HG02798 (cell line): ENCODE data around the gene TMEM270.
"Not testable (repeated sequence)": the region's sequence is repeated elsewhere in the genome, so short reads cannot be mapped to it uniquely, and the experiment has no call there.

ENCODE experiments used
- ATAC-seq: cut with Tn5 transposase; IDR thresholded peaks from one replicate; pipeline ENCODE4 v1.9.1; 2021; ENCODE audit warnings: mild to moderate bottlenecking; ENCODE audit not compliant: unreplicated experiment, poor library complexity

TMEM270 gene, protein sequence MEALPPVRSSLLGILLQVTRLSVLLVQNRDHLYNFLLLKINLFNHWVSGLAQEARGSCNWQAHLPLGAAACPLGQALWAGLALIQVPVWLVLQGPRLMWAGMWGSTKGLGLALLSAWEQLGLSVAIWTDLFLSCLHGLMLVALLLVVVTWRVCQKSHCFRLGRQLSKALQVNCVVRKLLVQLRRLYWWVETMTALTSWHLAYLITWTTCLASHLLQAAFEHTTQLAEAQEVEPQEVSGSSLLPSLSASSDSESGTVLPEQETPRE

GRCh38 chr7:73860859-73861258 is at the start of gene TMEM270:
Gene TMEM270 (plus strand): TSS chr7:73861159. CDS start chr7:73861195, 36 bp downstream.
- no peak for ATAC-seq

GRCh38 chr7:73811760-73812168 is 49.2 kb upstream of the TMEM270 start:
- ATAC-seq = peak; percentile 66

GRCh38 chr7:73812996-73813395 is 48.0 kb upstream of the TMEM270 start:
- no peak for ATAC-seq

GRCh38 chr7:73815436-73815835 is 45.5 kb upstream of the TMEM270 start:
- no peak for ATAC-seq

DNA sequence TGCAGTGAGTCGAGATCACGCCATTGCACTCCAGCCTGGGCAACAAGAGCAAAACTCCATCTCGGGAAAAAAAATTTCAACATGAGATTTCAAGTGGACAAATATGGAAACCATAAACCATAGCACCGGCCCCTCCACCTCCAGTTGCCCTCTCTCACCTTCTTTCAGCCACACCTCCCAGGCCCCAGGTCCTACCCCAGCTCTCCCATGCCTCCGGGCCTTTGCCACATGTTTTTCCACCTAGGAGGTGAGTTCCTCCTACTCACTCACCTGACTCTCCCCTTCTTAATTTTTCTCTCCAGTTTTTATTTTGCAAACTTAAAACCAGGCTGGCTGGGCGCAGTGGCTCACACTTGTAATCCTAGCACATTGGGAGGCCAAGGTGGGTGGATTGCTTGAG is 43.8 kb upstream of the TMEM270 start:
- ATAC-seq = no peak

- ATAC-seq = no peak
Measured at GRCh38 chr7:73820013-73820412, 40.9 kb upstream of the TMEM270 start.

- ATAC-seq = not testable (repeated sequence)
Measured at GRCh38 chr7:73821597-73822285, 39.2 kb upstream of the TMEM270 start.

GRCh38 chr7:73822319-73823173 is 38.4 kb upstream of the TMEM270 start:
- no peak for ATAC-seq

GRCh38 chr7:73823257-73823656 is 37.7 kb upstream of the TMEM270 start:
- ATAC-seq = no peak

- ATAC-seq = no peak
Measured at GRCh38 chr7:73823873-73824592, 36.9 kb upstream of the TMEM270 start.

DNA sequence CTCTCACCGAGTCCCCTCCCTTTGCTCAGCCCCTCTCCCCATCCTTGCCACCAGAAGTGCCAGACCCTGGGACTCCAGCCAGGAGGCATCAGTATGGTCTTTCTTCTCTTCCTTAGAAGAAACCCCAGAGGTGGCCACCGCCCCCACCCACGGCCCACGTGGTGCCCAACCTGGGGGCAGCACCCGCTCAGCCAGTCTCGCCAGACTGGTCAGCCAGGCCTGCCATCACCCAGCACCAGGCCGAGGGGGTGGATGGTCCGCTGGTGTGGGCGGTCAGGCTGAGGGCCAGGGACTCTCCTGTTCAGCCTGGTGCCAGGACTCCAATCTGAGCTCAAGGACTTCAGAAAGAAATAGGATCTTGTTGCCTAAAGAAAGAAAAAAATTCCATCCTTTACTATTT is 36.0 kb upstream of the TMEM270 start:
- ATAC-seq = no peak

- no peak for ATAC-seq
Measured at GRCh38 chr7:73827567-73828106, 33.3 kb upstream of the TMEM270 start.

DNA sequence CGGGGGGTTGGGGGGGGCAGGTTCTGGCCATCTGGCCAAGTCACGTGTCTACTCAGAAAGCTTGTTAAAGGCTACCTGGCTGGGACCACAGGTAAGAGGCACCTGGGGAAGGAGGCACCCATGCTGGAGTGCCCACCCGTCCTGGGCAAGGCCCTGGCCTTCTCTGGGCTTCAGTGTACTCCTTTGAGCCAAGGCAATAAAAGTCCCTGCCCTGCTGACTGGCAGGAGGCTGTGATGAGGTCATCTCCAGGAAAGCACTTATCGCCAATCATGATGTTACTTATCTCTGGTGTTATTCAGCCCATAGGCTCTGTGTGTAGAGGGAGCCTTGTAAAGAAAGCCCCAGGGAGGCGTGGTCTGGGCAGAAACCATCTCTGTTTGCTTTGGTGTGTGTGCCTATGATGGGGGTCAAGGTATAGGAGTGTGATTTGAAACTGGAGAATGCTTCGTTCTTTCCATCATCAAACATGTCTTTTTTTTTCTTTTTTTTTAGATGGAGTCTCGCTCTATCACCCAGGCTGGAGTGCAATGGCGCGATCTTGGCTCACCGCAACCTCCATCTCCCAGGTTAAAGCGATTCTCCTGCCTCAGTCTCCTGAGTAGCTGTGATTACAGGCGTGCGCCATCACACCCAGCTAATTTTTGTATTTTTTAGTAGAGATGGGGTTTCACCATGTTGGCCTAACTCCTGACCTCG is 32.7 kb upstream of the TMEM270 start:
- no peak for ATAC-seq

DNA sequence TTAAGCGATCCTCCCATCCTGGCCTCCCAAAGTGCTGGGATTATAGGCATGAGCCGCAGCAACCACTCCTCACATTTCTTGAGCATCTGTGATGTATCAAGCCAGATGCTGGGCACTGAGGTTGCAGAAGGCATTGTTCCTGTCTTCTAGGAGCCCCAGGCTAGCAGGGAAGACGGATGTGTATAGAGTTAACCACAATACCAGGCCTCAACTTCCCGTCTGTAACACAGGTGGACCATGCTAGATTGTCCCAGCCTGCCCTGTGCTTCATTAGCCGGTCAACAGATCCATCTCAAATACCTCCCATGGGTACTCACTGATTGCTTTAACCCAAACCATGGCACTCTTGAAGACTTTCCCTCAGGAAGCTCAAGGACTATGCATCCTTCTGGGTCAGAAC is 32.0 kb upstream of the TMEM270 start:
- no peak for ATAC-seq

DNA sequence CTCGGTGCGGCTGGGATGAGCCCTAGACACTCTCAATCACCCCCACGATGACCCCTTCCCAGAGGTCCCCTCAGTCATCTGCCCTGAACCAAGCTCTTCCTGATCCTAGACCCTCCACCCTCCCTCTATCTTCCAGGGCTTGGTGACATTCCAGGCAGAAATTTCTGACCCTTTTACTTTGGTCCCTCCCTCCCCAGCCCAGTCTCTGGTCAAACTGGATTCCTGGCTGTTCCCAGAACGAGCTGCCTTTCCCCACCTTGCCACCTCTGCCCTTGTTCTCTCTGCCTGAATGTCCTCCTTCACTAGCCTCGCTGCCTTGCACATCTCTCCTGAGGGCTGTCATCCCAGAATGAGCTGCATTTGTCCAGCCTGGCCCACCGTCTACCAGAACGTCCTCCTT is 31.5 kb upstream of the TMEM270 start:
- ATAC-seq = no peak

- no peak for ATAC-seq
Measured at GRCh38 chr7:73829921-73830680, 30.9 kb upstream of the TMEM270 start.

- no peak for ATAC-seq
Measured at GRCh38 chr7:73830681-73831583, 30.0 kb upstream of the TMEM270 start, which contains the start of gene CLDN4. Gene CLDN4 (plus strand): TSS chr7:73830996. CDS start chr7:73831202, 206 bp downstream.

DNA sequence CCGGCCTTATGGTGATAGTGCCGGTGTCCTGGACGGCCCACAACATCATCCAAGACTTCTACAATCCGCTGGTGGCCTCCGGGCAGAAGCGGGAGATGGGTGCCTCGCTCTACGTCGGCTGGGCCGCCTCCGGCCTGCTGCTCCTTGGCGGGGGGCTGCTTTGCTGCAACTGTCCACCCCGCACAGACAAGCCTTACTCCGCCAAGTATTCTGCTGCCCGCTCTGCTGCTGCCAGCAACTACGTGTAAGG is 29.4 kb upstream of the TMEM270 start:
- ATAC-seq = no peak
